Type B pancreatic cell (in vitro differentiated cells): ENCODE results near the gene CD55. TPM values are rescaled to one million over a fixed set of nuclear protein-coding genes. Genes with fewer than 3 reads are reported as not detected.

Experiments used
- DNase-seq: peaks from one replicate; pipeline ENCODE4 v3.0.0; 2021; ENCODE audit warnings: mixed read lengths; ENCODE audit not compliant: unreplicated experiment; ENCODE audit errors: extremely low spot score
- H3K27ac Mint-ChIP-seq: 2 replicates; pipeline ENCODE4 v1.8.0; 2021; ENCODE audit warnings: mild to moderate bottlenecking, mixed read lengths
- H3K27me3 Mint-ChIP-seq: 2 replicates; pipeline ENCODE4 v1.8.0; 2021; ENCODE audit warnings: mixed read lengths
- H3K36me3 Mint-ChIP-seq: 2 replicates; pipeline ENCODE4 v1.8.0; 2021; ENCODE audit warnings: mixed read lengths
- H3K4me1 Mint-ChIP-seq: one replicate; pipeline ENCODE4 v1.8.0; 2021; ENCODE audit warnings: mixed read lengths; ENCODE audit not compliant: unreplicated experiment
- H3K4me3 Mint-ChIP-seq: 2 replicates; pipeline ENCODE4 v1.8.0; 2021; ENCODE audit warnings: mild to moderate bottlenecking, mixed read lengths
- H3K9me3 Mint-ChIP-seq: 2 replicates; pipeline ENCODE4 v1.8.0; 2021; ENCODE audit warnings: mixed read lengths
- total RNA-seq: library from RNA; stranded (reverse); gene quantifications from 2 replicates; pipeline ENCODE4 v1.2.1, GENCODE V29; 2021; ENCODE audit warnings: low replicate concordance
- TF ChIP-seq, protein P1 (sequence below): fragments of 200-600 bp; sonication (generic); conservative IDR thresholded peaks from 2 replicates; pipeline ENCODE4 v1.5.0; 2021; ENCODE audit warnings: antibody characterized with exemption, mild to moderate bottlenecking

CD55 gene
- total RNA-seq, 1 donor from 2014 or later, result 60.0 TPM

DNA sequence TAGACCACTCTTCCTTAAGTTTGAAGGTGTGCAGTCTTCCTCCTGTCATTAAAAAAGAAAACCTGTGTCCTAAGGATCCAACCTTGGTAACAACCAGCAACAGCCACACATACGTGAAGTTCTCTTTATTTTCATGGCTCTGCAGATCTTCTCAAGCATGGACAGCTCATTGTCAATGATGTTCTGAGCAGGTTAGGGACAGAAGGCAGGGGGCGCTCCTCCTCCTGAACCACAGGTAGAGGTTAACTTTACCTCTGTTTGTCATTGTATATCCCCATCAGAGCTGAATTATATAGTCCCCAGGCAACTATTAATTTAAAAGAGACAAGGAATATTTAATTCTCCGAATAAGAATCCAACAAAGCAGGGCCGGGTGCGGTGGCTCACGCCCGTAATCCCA lies 80.1 kb downstream of the CD55 start:
- H3K9me3 Mint-ChIP-seq, result no peaks in the 10 kb centered on the region
- peaks cover 6% of the 10 kb centered on the region for H3K27me3 Mint-ChIP-seq
- H3K36me3 Mint-ChIP-seq, result no peaks in the 10 kb centered on the region
- TF ChIP-seq, protein P1, sequence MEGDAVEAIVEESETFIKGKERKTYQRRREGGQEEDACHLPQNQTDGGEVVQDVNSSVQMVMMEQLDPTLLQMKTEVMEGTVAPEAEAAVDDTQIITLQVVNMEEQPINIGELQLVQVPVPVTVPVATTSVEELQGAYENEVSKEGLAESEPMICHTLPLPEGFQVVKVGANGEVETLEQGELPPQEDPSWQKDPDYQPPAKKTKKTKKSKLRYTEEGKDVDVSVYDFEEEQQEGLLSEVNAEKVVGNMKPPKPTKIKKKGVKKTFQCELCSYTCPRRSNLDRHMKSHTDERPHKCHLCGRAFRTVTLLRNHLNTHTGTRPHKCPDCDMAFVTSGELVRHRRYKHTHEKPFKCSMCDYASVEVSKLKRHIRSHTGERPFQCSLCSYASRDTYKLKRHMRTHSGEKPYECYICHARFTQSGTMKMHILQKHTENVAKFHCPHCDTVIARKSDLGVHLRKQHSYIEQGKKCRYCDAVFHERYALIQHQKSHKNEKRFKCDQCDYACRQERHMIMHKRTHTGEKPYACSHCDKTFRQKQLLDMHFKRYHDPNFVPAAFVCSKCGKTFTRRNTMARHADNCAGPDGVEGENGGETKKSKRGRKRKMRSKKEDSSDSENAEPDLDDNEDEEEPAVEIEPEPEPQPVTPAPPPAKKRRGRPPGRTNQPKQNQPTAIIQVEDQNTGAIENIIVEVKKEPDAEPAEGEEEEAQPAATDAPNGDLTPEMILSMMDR, result no peak
- no peaks in the 10 kb centered on the region for H3K4me1 Mint-ChIP-seq
- no peak for DNase-seq
- no peak overlapping the region for H3K27ac Mint-ChIP-seq
- H3K4me3 Mint-ChIP-seq, result no peak overlapping the region

DNA sequence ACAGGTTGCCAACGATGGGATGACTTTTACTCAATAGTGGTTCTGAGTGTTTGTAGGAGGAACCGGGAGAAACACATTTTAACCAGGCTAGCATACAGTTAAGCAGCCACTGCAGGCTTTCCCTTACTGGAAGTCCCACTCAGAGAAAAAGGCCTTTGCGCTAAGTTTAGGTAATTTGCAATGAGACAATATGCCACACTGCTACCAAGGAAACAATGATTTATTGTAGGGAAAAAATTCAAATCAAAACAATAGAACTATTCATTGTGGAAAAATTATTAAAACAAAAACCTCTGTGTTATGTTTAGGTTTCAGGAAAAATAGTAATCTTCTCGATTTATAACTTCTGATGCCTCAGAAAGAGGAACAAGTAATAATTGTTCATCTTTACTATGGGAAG lies 81.3 kb downstream of the CD55 start:
- H3K27me3 Mint-ChIP-seq, result peaks cover 7% of the 10 kb centered on the region
- TF ChIP-seq, protein P1, result no peak

DNA sequence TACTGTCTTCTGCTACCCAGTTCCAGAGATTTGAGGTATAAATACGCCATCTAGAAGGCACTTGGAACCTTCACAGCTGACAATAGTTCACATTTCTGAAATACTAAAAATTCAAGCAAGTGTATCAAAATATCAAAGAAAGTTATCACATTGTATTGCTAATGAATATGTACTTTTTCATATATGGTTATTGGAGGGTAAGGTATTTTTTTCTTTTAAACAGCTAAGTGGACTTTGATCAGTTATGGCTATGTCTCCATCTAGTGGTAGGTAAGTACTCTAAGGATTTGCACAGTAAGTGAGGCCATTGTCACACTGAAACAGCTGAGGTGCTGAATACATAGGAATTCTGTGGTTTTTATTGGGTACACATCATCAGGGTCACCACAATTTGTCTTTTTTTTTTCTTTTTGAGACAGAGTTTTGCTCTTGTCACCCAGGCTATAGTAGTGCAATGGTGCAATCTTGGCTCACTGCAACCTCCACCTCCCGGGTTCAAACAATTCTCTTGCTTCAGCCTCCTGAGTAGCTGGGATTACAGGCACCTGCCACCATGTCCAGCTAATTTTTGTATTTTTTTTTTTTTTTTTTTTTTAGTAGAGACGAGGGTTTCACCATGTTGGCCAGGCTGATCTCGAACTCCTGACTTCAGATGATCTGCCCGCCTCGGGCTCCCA lies 83.5 kb downstream of the CD55 start:
- Mint-ChIP-seq H3K9me3 (no peaks in the 10 kb centered on the region), H3K27me3 (peaks cover 15% of the 10 kb centered on the region), H3K4me3 (no peak overlapping the region), H3K27ac (no peak overlapping the region), H3K36me3 (no peaks in the 10 kb centered on the region), H3K4me1 (no peaks in the 10 kb centered on the region)
- DNase-seq, result no peak
- TF ChIP-seq, protein P1, result peak; percentile 91

More for the DNA sequence above, 81.3 kb downstream of the CD55 start:
- no peak for DNase-seq
- Mint-ChIP-seq H3K4me1 (no peaks in the 10 kb centered on the region), H3K4me3 (no peak overlapping the region), H3K9me3 (no peaks in the 10 kb centered on the region), H3K27ac (no peak overlapping the region), H3K36me3 (no peaks in the 10 kb centered on the region)

DNA sequence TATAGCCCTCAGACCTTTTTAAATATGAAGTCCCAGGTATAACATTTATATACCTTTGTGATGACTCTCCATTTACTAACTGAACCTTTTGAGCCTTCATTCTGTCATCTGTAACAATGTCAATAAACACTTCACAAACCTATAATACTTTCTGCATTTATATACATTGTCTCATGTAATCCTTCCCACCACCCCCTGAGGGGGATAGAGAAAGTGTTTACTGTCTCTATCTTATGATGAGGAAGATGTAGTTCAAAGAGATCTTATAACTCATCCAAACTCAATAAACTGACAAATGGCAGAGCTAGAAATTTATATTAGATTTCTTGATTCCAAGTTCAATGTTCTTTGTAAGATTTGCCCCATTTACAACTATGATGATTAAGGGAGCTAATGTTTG lies 84.3 kb downstream of the CD55 start:
- no peaks in the 10 kb centered on the region for H3K36me3 Mint-ChIP-seq
- H3K4me3 Mint-ChIP-seq, result no peak overlapping the region
- no peak for DNase-seq
- H3K4me1 Mint-ChIP-seq, result no peaks in the 10 kb centered on the region
- H3K27ac Mint-ChIP-seq, result no peak overlapping the region
- no peaks in the 10 kb centered on the region for H3K9me3 Mint-ChIP-seq
- TF ChIP-seq, protein P1, result no peak
- H3K27me3 Mint-ChIP-seq, result peaks cover 14% of the 10 kb centered on the region

DNA sequence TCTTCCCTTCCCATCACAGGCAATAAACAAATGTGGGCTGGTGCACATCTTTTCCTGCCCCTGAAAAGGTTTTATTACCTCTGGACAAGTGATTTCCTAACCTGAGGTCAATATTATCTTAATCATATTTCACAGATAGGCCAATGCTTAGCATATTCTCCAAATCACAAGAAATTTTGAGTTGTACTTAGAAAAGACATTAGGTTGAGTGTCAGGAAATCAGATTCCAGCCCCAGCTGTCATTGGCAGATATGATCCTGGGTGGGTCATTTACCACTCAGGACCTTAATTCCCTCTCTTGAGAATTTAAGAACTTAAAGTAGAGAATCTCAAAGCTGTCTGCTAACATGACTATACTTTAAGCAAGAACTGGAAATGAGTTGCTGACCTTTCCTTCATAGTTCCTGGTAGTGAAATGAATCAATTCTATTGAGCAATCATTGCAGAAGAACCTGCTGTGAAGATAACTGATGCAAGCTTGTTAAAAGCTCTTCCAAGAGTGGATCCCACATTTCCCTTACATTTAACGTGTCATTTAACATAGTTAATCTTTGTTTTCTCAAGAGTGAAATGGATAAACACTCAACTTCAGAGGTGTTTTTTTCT lies 86.3 kb downstream of the CD55 start:
- Mint-ChIP-seq H3K9me3 (no peaks in the 10 kb centered on the region), H3K36me3 (no peaks in the 10 kb centered on the region), H3K27me3 (peaks cover 17% of the 10 kb centered on the region), H3K4me1 (no peaks in the 10 kb centered on the region), H3K4me3 (no peak overlapping the region), H3K27ac (no peak overlapping the region)
- TF ChIP-seq, protein P1, result no peak
- DNase-seq, result no peak

Other genes starting within 250 kb of the CD55 start
- gene C4BPB, start 232.8 kb upstream of the CD55 start, total RNA-seq, result 0.36 and 4.4 TPM in 2 replicates
- 0.87 and 6.8 TPM in 2 replicates for gene C4BPA, start 217.4 kb upstream of the CD55 start, total RNA-seq
- gene CR2, start 132.7 kb downstream of the CD55 start, total RNA-seq, result 0.21 TPM in 1 of 2 replicates, not detected in the other
- 0.02 and 0.56 TPM in 2 replicates for gene CR1, start 174.5 kb downstream of the CD55 start, total RNA-seq